AG04449 (cell line): ENCODE measurements around the gene SH2D6.

Experiments
- CTCF ChIA-PET: fragments of 350-600 bp; formaldehyde crosslinking; extraction: SDS; loops from one replicate; lab custom pipeline; 2021; ENCODE audit warnings: antibody characterized with exemption; lab: Yijun Ruan, JAX
- POLR2A ChIA-PET: fragments of 400-600, 350-600 bp; formaldehyde crosslinking; extraction: SDS; loops from one replicate; lab custom pipeline; 2020; ENCODE audit warnings: antibody characterized with exemption, inconsistent platforms; lab: Yijun Ruan, JAX
- DNase-seq: peaks from one replicate; pipeline ENCODE4 v3.0.0-alpha.2; 2010; ENCODE audit warnings: low read depth, low spot score
- H3K4me3 ChIP-seq: 2 replicates; pipeline ENCODE4 v1.5.1; 2011; ENCODE audit warnings: low read depth, mild to moderate bottlenecking, control low read depth, low read length
- CTCF ChIP-seq: IDR thresholded peaks from one replicate; pipeline ENCODE4 v1.5.1; 2011; ENCODE audit warnings: mild to moderate bottlenecking, moderate library complexity, low read length, control low read depth, inconsistent platforms; ENCODE audit not compliant: insufficient read depth; ENCODE audit errors: missing control alignments

The SH2D6 gene

DNA sequence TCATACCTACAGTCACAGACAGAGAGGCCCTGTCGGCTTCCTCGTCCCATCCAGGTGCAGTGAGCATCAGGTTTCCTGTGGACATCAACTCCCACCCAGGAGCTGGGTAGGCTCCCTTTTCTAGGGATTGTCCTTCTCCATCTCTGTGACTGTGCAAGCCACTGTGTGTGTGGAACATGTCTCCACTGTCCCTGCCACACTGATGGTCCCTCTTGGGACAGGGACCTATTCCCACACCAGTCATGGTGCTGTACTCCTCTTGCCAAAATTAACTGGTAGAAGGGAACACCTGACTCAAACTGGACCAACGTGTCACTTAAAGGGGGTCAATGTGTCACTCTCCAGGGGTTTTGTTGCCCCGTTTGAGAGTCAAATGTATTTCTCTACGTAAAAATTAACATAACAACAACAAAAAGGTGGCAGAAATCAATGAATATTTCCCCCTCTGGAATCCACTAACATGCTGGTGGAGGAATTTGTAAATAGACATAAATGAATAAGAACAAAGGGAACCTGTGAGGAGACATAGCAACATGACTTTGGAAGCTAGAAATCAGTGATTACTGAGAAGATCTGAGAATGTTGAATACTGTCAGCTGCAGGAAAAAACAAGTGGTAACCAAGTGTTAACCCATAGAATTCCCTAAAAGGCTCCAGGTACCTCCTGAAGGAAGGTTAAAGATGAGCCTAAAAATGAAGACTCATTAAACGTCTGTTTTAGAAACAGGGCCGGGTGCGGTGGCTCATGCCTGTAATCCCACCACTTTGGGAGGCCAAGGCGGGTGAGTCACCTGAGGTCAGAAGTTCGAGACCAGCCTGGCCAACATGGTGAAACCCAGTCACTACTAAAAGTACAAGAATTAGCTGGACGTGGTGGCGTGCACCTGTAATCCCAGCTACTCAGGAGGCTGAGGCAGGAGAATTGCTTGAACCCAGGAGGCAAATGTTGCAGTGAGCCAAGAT, 40.4 kb downstream of the SH2D6 start:
- CTCF ChIA-PET, result no interaction called here
- DNase-seq, result no peak
- POLR2A ChIA-PET, result no interaction called here
- H3K4me3 ChIP-seq, result no peak overlapping the region
- no peak for TF ChIP-seq CTCF

DNA sequence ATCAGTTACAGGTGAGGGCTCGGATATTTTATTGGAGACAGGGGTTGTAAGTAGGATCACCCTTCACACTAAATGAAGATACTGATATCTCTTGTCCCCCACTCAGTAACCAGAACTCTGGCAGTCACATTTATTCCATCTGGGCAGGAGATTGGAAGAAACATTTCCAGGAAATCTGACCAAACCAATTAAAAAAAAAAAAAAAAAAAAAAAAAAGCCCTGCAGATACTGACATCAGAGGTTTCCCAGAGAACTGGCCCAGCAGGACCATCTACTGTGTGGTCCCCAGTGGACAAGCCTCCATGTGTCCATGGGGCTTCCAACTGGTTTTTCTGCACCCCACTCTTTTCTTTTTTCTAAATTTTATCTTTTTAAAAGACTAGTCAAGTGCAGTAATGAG, 41.3 kb downstream of the SH2D6 start:
- H3K4me3 ChIP-seq, result no peak overlapping the region
- TF ChIP-seq CTCF, result no peak
- ChIA-PET POLR2A (no interaction called here), CTCF (interaction anchor here (2.0 kb wide), 1 partner anchor 38 kb away, joined by 4 read pairs; no protein-coding TSS in a partner anchor)
- no peak for DNase-seq

DNA sequence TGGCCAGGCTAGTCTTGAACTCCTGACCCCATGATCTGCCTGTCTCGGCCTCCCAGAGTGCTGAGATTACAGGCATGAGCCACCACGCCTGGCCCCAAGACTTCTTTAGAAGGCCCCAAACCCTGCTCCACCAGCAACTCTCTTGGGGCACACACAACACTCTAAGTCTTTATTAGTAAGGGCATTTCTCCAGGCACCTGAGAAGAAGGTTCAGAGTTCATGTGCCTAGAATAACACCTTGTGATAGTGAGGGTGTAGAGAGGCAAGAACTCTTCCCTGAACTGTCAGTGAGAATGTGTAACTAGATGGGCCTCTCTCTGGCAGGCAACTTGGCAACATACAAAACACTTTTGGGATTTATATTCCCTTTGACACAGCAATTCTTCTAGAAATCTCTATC, 43.8 kb downstream of the SH2D6 start:
- no peak overlapping the region for H3K4me3 ChIP-seq
- no peak for TF ChIP-seq CTCF
- CTCF ChIA-PET, result no interaction called here
- DNase-seq, result no peak
- POLR2A ChIA-PET, result no interaction called here

DNA sequence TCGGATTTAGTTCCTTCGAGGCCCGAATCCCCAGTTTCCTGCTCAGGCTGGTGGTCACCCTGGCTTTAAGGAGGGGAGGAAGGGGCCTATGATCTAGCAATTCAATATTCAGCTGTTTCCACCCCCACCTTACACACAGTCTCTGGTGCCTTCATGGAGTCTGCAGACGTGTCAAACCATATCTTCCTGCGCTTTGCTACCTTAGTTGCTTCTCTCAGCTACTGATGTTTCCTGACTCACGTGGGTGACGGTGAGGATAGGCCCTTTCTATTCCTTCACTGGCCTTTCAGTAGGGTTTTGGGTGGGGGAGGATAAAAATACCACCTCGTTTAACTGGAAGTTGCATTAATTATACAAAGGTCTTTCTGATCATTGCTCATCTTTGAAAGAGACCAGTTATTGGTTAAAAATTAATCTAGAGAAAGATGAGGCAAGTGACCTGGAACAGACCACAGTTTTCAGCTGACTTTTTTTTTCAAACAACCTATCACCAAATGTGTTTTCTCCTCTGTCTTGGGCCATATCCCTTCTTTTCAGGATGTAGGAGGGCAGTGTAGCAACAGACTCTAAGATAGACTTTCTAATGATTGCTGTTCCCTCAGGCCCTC, 49.7 kb downstream of the SH2D6 start:
- no peak overlapping the region for H3K4me3 ChIP-seq
- TF ChIP-seq CTCF, result no peak
- CTCF ChIA-PET, result no interaction called here
- POLR2A ChIA-PET, result interaction anchor here (1.1 kb wide), 1 partner anchor 71 kb away, joined by 5 read pairs; the partner anchor contains the start of gene MAT2A
- DNase-seq, result no peak

GRCh38 chr2:85468704-85469349, 50.3 kb downstream of the SH2D6 start:
- no peak for TF ChIP-seq CTCF
- POLR2A ChIA-PET, result interaction anchor here (1.1 kb wide), 1 partner anchor 70 kb away, joined by 5 read pairs; the partner anchor contains the start of gene MAT2A
- DNase-seq, result no peak
- CTCF ChIA-PET, result interaction anchor here (1.7 kb wide), 1 partner anchor 31 kb away, joined by 3 read pairs; no protein-coding TSS in a partner anchor
- H3K4me3 ChIP-seq, result no peak overlapping the region
